K562 (cell line): ENCODE results near the gene DHCR7. TPM values are rescaled to one million over a fixed set of nuclear protein-coding genes. Genes with fewer than 3 reads are reported as not detected.

ENCODE experiments used
- ATAC-seq: fragments of 200-7000 bp; cut with Tn5 transposase; 3 replicates; pipeline ENCODE4 v1.9.1; 2020; ENCODE audit warnings: moderate library complexity
- BruUV-seq: library from RNA; stranded (reverse); fragments of 400-500 nt; replicated peaks from 2 replicates; lab custom pipeline; 2021; lab: Mats Ljungman, UMichigan
- CTCF ChIA-PET: fragments of 300-600 bp; formaldehyde crosslinking; extraction: SDS; loops from one replicate; lab custom pipeline; 2021; ENCODE audit warnings: low intra/inter-chr PET ratio; lab: Yijun Ruan, JAX
- POLR2A ChIA-PET: fragments of 300-600, 350-650 bp; sonication (Branson Sonifier 250); formaldehyde crosslinking; extraction: SDS; loops from one replicate; lab custom pipeline; 2021; ENCODE audit warnings: antibody characterized with exemption, inconsistent platforms; lab: Yijun Ruan, JAX
- DNase-seq, 4 experiments: peaks; one replicate each; pipeline versions ENCODE4 v3.0.0 to v3.0.0-alpha.2; 2011 to 2018; ENCODE audit warnings: low spot score in 3 of 4, mixed read lengths in 3 of 4; ENCODE audit errors: extremely low read depth in 1 of 4
- FAIRE-seq: peaks from 2 replicates; lab custom pipeline; 2011; peaks lifted over from hg19 to GRCh38; lab: Jason Lieb, UNC
- H2AFZ ChIP-seq: 2 replicates; pipeline ENCODE4 v1.6.0; 2011; ENCODE audit warnings: low read depth, low read length, control low read depth, inconsistent platforms
- H3K27ac ChIP-seq: fragments of 200-600 bp; 3 replicates; pipeline ENCODE4 v1.8.0; 2011; ENCODE audit warnings: low read depth, mild to moderate bottlenecking, control low read depth, inconsistent platforms, low read length, moderate library complexity, mixed read lengths; ENCODE audit errors: extremely low read depth
- H3K27me3 ChIP-seq, 2 experiments: fragments of 300-600 bp in 1 of 2; 2 replicates in 1 of 2; 3 replicates in 1 of 2; pipeline versions ENCODE4 v1.6.0 to v1.8.0; 2011; ENCODE audit warnings: inconsistent platforms in 2 of 2, low read length in 2 of 2, mild to moderate bottlenecking in 1 of 2, mixed read lengths in 1 of 2, moderate library complexity in 1 of 2; ENCODE audit not compliant: control insufficient read depth in 2 of 2, insufficient read depth in 2 of 2
- H3K36me3 ChIP-seq: fragments of 300-600 bp; 3 replicates; pipeline ENCODE4 v1.8.0; 2011; ENCODE audit warnings: mild to moderate bottlenecking, low read length, inconsistent platforms; ENCODE audit not compliant: control insufficient read depth, insufficient read depth
- H3K4me1 ChIP-seq, 2 experiments: fragments of 200-600 bp in 1 of 2; replicated peaks in 1 of 2; 2 replicates in 1 of 2; 3 replicates in 1 of 2; pipeline versions ENCODE4 v1.5.1 to v1.8.0; 2011; ENCODE audit warnings: inconsistent platforms in 2 of 2, low read length in 2 of 2, mild to moderate bottlenecking in 1 of 2, mixed read lengths in 1 of 2, moderate library complexity in 1 of 2; ENCODE audit not compliant: control insufficient read depth in 2 of 2, insufficient read depth in 2 of 2
- H3K4me2 ChIP-seq: 2 replicates; pipeline ENCODE4 v1.6.1; 2011; ENCODE audit warnings: low read length, control low read depth, inconsistent platforms, mixed read lengths; ENCODE audit not compliant: insufficient read depth
- H3K4me3 ChIP-seq: fragments of 200-600 bp; sonication (generic), shearing (Covaris generic); 2 replicates; pipeline ENCODE4 v1.5.1; 2016; ENCODE audit warnings: control low read depth, inconsistent platforms
- H3K79me2 ChIP-seq: fragments of 200-600 bp; 3 replicates; pipeline ENCODE4 v1.8.0; 2011; ENCODE audit warnings: low read length, inconsistent platforms; ENCODE audit not compliant: control insufficient read depth, insufficient read depth
- H3K9ac ChIP-seq, 2 experiments: 2 replicates each; pipeline versions ENCODE4 v1.6.0 to v1.6.1; 2011; ENCODE audit warnings: low read depth in 2 of 2, low read length in 2 of 2, control low read depth in 1 of 2, inconsistent platforms in 1 of 2, mild to moderate bottlenecking in 1 of 2, mixed read lengths in 1 of 2; ENCODE audit not compliant: insufficient read depth in 1 of 2
- H3K9me1 ChIP-seq: one replicate; pipeline ENCODE4 v1.6.0; 2011; ENCODE audit warnings: inconsistent platforms, mild to moderate bottlenecking, low read length, moderate library complexity; ENCODE audit not compliant: control insufficient read depth, insufficient read depth
- H3K9me3 ChIP-seq: replicated peaks from 2 replicates; pipeline ENCODE4 v1.5.1; 2011; ENCODE audit warnings: low read depth, low read length, inconsistent platforms; ENCODE audit not compliant: control insufficient read depth, insufficient read depth
- H4K20me1 ChIP-seq: replicated peaks from 2 replicates; pipeline ENCODE4 v1.6.1; 2011; ENCODE audit warnings: low read length, inconsistent platforms, mixed read lengths; ENCODE audit not compliant: control insufficient read depth, insufficient read depth
- BACH1 ChIP-seq: fragments of 200-800 bp; sonication (Bioruptor generic); IDR thresholded peaks from 2 replicates; pipeline ENCODE4 v1.6.1; 2016; ENCODE audit warnings: missing genetic modification characterization, missing compliant biosample characterization
- FIP1L1 ChIP-seq: fragments of 200-400 bp; formaldehyde crosslinking; IDR thresholded peaks from 2 replicates; pipeline ENCODE4 v1.6.1; 2018; ENCODE audit warnings: mild to moderate bottlenecking, low read depth, low read length; ENCODE audit not compliant: poor library complexity, severe bottlenecking
- HDAC1 ChIP-seq, 2 experiments: fragments of 450-650 bp; IDR thresholded peaks; 2 replicates each; pipeline ENCODE4 v1.6.1; 2016 to 2017; ENCODE audit warnings: inconsistent platforms in 1 of 2, mild to moderate bottlenecking in 1 of 2, moderate library complexity in 1 of 2
- KLF6 ChIP-seq: fragments of 250-450 bp; sonication (Bioruptor Pico); IDR thresholded peaks from 2 replicates; pipeline ENCODE4 v1.4.0; 2020; ENCODE audit warnings: mild to moderate bottlenecking, moderate library complexity, borderline replicate concordance
- MTA2 ChIP-seq: fragments of 450-650 bp; IDR thresholded peaks from 2 replicates; pipeline ENCODE4 v1.6.1; 2016; ENCODE audit warnings: low read depth
- SMAD4 ChIP-seq: fragments of 250-450 bp; sonication (Bioruptor Pico); conservative IDR thresholded peaks from 2 replicates; pipeline ENCODE4 v1.8.0; 2021; ENCODE audit warnings: inconsistent platforms, mild to moderate bottlenecking, moderate library complexity
- TGIF2 ChIP-seq: sonication (generic); formaldehyde crosslinking; IDR thresholded peaks from 2 replicates; pipeline ENCODE4 v1.8.1; 2022; ENCODE audit warnings: mild to moderate bottlenecking, missing genetic modification reagents, moderate library complexity
- ZBTB1 ChIP-seq: sonication (generic); formaldehyde crosslinking; IDR thresholded peaks from 2 replicates; pipeline ENCODE4 v1.8.1; 2023; ENCODE audit warnings: missing genetic modification reagents, low read depth, mild to moderate bottlenecking, borderline replicate concordance
- ZNF124 ChIP-seq: sonication (generic); formaldehyde crosslinking; IDR thresholded peaks from 2 replicates; pipeline ENCODE4 v1.8.1; 2022; ENCODE audit warnings: missing genetic modification reagents
- WGBS: fragments of 100-300 bp; shearing (Covaris generic); methylation state at CpG from one replicate; pipeline ENCODE4 v1.1.6; 2016; ENCODE audit warnings: low coverage, mixed read lengths; ENCODE audit not compliant: insufficient coverage; ENCODE audit errors: missing lambda C conversion rate; 5-methylcytosine and 5-hydroxymethylcytosine counted together
- in situ Hi-C: fragments of 300-500 bp; cut with MboI; formaldehyde crosslinking; loops from 4 replicates; pipeline ENCODE4 v1.15.0; 2018; ENCODE audit warnings: inconsistent platforms, mixed read lengths
- intact Hi-C: fragments of 100-400 bp; cut with micrococcal nuclease; formaldehyde crosslinking; loops from 2 replicates; pipeline ENCODE4 v1.14.2; 2022
- polyA plus RNA-seq, 8 experiments: library from polyadenylated mRNA; depleted of rRNA in 4 of 8; stranded (reverse) in 5 of 8; unstranded in 3 of 8; fragments of >200 nt; fragmentation: Nextera tagmentation in 2 of 8; fragmentation: Illumina TruSeq in 1 of 8; extraction: Ambion mirVana in 2 of 8; extraction: Trizol in 1 of 8; gene quantifications; 2 replicates each; pipeline versions ENCODE4 v1.2.1 to v1.2.3, GENCODE V29; 2011 to 2014; ENCODE audit warnings: inconsistent platforms in 1 of 8, missing spikeins in 1 of 8
- total RNA-seq, 7 experiments: library from RNA; depleted of rRNA in 6 of 7; stranded (reverse); fragments of >200 nt in 6 of 7; fragmentation: Illumina TruSeq in 2 of 7; extraction: Trizol in 2 of 7; gene quantifications; 2 replicates each; pipeline versions ENCODE4 v1.2.1 to v1.2.3, GENCODE V29; 2011 to 2021; ENCODE audit warnings: low replicate concordance in 1 of 7
- TF ChIP-seq, protein P1 (sequence below), 2 experiments: IDR thresholded peaks in 1 of 2; conservative IDR thresholded peaks in 1 of 2; 2 replicates each; pipeline ENCODE4 v1.6.1; 2016; ENCODE audit warnings: low read depth in 2 of 2, mild to moderate bottlenecking in 1 of 2, missing compliant biosample characterization in 1 of 2, missing genetic modification characterization in 1 of 2, moderate library complexity in 1 of 2
- TF ChIP-seq, protein P2 (sequence below): fragments of 450-650 bp; IDR thresholded peaks from 2 replicates; pipeline ENCODE4 v1.7.1; 2018; ENCODE audit warnings: mild to moderate bottlenecking, low read depth; ENCODE audit not compliant: partially characterized antibody
- TF ChIP-seq, protein P3 (sequence below): fragments of 250-450 bp; sonication (Bioruptor Pico); IDR thresholded peaks from 2 replicates; pipeline ENCODE4 v1.5.0; 2021; ENCODE audit warnings: mild to moderate bottlenecking, borderline replicate concordance

DHCR7 gene
- total and polyA plus RNA-seq, 9 of the 15 experiments (the other 6 are each of a cell fraction or from before 2014, with no cell fraction given), result 8.4 to 192 (median 82.4) TPM

DNA sequence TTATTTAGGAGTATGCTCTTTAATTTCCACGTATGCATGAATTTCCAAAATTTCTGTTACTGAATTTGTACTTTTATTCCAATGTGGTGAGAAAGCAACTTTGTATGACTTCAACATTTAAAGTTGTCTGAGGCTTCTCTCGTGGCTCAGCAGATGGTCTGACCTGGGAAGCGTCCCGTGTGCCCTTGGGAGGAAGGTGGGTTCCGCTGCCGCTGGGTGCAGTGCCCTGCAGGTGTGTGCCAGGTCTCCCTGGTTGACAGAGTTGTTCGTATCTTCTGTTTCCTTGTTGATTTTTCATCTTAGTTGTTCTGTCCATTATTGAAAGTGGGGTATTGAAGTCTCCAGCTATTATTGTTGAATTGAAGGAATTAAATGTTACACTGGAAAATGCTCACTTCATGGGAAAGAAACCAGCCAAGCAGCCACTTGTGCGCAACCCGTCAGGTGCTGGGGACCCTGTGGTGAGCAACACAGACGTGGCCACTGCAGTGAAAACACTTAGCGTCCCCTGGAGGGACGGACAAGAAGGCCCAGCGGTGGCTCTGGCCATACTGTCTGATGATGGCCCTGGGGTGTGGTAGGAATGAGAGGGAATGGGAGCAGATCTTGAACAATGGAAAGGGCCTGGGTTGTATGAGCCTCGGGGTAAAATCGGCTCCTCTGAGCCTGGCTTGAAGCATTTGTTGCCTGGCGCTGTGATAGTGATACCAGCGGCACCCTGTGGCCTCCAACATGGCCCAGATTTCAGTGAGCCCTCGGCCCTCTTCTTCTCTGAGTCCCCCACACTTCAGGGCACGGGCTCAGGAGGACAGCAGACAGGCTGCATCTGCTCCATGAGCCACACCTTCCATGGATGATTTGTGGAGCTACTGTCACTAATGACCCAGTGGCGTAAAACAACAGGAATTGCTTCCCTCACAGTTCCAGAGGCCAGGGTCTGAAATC lies 47.4 kb upstream of the DHCR7 start:
- Histone ChIP-seq H3K4me3 (no peak overlapping the region), H3K27ac (no peak overlapping the region), H2AFZ (no peak overlapping the region), H4K20me1 (no peaks in the 10 kb centered on the region), H3K4me1 (peaks cover 0 to 8% of the 10 kb centered on the region in 2 experiments; a peak in 1 of 5 replicates), H3K9ac (no peak overlapping the region; a peak in 1 of 4 replicates), H3K36me3 (peaks cover 63% of the 10 kb centered on the region; the same call in 2 of the 3 replicates), H3K79me2 (no peaks in the 10 kb centered on the region), H3K9me1 (no peaks in the 10 kb centered on the region), H3K9me3 (no peaks in the 10 kb centered on the region), H3K4me2 (no peak overlapping the region), H3K27me3 (no peaks in the 10 kb centered on the region)
- ChIA-PET POLR2A (no interaction called here), CTCF (no interaction called here)
- no peak for ATAC-seq
- BruUV-seq, result TSS peak; percentile 31
- intact Hi-C loops, result no loop called here
- 74% methylated on average over 20 of the region's 20 CpGs for WGBS
- in situ Hi-C loops, result no loop called here
- no peak for DNase-seq
- no peak for FAIRE-seq
- TF ChIP-seq HDAC1 (IDR thresholded peaks at IDR 0.05) (no peak), MTA2 (no peak), BACH1 (no peak), SMAD4 (CRISPR knock-in tag) (no peak), ZBTB1 (no peak), TGIF2 (CRISPR knock-in tag) (no peak), FIP1L1 (no peak), ZNF124 (CRISPR knock-in tag) (no peak), KLF6 (CRISPR knock-in tag) (no peak)
- TF ChIP-seq, protein P1, sequence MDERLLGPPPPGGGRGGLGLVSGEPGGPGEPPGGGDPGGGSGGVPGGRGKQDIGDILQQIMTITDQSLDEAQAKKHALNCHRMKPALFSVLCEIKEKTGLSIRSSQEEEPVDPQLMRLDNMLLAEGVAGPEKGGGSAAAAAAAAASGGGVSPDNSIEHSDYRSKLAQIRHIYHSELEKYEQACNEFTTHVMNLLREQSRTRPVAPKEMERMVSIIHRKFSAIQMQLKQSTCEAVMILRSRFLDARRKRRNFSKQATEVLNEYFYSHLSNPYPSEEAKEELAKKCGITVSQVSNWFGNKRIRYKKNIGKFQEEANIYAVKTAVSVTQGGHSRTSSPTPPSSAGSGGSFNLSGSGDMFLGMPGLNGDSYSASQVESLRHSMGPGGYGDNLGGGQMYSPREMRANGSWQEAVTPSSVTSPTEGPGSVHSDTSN (CRISPR knock-in tag; IDR thresholded peaks at IDR 0.05; ENCODE audit: low read depth), result no peak
- TF ChIP-seq, protein P1 (tag; conservative IDR thresholded peaks at IDR 0.05; ENCODE audit: low read depth), result no peak
- TF ChIP-seq, protein P2, sequence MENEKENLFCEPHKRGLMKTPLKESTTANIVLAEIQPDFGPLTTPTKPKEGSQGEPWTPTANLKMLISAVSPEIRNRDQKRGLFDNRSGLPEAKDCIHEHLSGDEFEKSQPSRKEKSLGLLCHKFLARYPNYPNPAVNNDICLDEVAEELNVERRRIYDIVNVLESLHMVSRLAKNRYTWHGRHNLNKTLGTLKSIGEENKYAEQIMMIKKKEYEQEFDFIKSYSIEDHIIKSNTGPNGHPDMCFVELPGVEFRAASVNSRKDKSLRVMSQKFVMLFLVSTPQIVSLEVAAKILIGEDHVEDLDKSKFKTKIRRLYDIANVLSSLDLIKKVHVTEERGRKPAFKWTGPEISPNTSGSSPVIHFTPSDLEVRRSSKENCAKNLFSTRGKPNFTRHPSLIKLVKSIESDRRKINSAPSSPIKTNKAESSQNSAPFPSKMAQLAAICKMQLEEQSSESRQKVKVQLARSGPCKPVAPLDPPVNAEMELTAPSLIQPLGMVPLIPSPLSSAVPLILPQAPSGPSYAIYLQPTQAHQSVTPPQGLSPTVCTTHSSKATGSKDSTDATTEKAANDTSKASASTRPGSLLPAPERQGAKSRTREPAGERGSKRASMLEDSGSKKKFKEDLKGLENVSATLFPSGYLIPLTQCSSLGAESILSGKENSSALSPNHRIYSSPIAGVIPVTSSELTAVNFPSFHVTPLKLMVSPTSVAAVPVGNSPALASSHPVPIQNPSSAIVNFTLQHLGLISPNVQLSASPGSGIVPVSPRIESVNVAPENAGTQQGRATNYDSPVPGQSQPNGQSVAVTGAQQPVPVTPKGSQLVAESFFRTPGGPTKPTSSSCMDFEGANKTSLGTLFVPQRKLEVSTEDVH, result no peak
- TF ChIP-seq, protein P3, sequence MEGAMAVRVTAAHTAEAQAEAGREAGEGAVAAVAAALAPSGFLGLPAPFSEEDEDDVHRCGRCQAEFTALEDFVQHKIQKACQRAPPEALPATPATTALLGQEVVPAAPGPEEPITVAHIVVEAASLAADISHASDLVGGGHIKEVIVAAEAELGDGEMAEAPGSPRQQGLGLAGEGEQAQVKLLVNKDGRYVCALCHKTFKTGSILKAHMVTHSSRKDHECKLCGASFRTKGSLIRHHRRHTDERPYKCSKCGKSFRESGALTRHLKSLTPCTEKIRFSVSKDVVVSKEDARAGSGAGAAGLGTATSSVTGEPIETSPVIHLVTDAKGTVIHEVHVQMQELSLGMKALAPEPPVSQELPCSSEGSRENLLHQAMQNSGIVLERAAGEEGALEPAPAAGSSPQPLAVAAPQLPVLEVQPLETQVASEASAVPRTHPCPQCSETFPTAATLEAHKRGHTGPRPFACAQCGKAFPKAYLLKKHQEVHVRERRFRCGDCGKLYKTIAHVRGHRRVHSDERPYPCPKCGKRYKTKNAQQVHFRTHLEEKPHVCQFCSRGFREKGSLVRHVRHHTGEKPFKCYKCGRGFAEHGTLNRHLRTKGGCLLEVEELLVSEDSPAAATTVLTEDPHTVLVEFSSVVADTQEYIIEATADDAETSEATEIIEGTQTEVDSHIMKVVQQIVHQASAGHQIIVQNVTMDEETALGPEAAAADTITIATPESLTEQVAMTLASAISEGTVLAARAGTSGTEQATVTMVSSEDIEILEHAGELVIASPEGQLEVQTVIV (CRISPR knock-in tag), result no peak
